CD4-positive, alpha-beta T cell treated with Interferon gamma for 1 hour (primary cell): ENCODE data around the gene ZNF462.
"Not testable (repeated sequence)": the region's sequence is repeated elsewhere in the genome, so short reads cannot be mapped to it uniquely, and the experiment has no call there.

Experiments
- DNase-seq: peaks from one replicate; pipeline ENCODE4 v3.0.0-alpha.2; 2020

ZNF462 gene, protein sequence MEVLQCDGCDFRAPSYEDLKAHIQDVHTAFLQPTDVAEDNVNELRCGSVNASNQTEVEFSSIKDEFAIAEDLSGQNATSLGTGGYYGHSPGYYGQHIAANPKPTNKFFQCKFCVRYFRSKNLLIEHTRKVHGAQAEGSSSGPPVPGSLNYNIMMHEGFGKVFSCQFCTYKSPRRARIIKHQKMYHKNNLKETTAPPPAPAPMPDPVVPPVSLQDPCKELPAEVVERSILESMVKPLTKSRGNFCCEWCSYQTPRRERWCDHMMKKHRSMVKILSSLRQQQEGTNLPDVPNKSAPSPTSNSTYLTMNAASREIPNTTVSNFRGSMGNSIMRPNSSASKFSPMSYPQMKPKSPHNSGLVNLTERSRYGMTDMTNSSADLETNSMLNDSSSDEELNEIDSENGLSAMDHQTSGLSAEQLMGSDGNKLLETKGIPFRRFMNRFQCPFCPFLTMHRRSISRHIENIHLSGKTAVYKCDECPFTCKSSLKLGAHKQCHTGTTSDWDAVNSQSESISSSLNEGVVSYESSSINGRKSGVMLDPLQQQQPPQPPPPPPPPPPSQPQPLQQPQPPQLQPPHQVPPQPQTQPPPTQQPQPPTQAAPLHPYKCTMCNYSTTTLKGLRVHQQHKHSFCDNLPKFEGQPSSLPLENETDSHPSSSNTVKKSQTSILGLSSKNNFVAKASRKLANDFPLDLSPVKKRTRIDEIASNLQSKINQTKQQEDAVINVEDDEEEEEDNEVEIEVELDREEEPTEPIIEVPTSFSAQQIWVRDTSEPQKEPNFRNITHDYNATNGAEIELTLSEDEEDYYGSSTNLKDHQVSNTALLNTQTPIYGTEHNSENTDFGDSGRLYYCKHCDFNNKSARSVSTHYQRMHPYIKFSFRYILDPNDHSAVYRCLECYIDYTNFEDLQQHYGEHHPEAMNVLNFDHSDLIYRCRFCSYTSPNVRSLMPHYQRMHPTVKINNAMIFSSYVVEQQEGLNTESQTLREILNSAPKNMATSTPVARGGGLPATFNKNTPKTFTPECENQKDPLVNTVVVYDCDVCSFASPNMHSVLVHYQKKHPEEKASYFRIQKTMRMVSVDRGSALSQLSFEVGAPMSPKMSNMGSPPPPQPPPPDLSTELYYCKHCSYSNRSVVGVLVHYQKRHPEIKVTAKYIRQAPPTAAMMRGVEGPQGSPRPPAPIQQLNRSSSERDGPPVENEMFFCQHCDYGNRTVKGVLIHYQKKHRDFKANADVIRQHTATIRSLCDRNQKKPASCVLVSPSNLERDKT (N-terminal part only)

DNA sequence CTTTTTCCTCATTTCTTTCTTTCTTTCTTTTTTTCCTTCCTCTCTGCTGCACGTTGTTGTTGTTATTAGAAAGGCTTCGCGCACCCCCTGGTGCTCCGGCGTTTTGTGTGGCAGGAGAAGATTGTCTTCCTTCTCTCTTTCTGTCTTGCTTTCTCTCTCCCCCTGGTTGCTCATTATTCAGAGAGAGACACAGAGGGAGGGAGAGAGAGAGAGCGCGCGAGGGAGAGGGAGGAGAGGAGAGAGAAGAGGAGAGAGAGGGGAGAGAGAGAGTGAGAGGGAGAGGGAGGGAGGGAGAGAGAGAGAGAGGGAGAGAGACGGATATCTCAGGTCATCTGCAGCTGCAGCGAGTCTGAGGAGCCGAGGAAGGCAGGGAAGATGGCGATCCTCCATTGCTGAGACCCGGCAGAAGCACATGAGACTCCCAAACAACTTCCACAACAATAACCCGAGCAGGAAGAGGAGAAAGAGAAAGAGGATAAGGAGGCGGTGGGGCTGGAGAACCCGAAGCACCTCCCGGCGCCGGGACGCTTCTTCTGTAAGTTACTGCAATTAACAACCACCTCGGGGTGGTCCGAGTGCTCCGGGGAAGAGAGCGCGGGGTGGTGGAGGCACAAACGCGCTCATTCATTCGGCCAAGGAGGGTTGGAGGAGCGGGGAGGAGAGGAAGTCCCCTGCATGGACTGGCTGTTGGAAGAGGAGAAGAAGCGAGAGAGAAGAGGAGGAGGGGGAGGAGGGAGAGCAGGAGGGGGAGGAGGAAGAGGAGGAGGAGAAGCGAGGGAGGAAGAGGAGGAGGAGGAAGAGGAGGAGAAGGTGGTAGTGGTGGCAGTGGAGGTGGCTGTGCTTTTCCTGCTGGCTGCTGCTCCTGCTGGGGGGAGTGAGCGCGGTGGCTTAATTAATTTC is at the start of gene ZNF462:
ZNF462 (plus strand) TSS at position 346 of the 900 bp plus-strand sequence. CDS start 60,218 bp downstream, outside the sequence.
- DNase-seq: no peak

DNA sequence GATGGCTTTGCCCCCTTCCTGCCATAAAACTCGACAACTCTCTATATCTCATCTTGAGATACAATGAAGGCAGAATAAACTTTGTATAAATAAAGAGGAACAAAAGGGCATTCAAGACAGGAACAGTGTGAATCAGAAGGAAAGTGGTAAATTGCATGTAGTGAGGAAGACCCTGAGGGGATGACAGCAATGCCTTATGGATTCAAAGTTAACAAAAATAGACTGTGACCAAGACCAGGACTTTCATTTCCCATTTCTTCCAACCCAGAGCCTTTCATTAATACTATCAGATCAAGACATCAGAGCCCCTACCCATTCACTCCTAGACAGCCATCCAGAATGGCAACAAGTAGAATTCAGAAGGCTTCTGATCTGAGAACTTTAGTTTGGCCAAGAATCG is 46.4 kb upstream of the ZNF462 start:
- no peak for DNase-seq

DNA sequence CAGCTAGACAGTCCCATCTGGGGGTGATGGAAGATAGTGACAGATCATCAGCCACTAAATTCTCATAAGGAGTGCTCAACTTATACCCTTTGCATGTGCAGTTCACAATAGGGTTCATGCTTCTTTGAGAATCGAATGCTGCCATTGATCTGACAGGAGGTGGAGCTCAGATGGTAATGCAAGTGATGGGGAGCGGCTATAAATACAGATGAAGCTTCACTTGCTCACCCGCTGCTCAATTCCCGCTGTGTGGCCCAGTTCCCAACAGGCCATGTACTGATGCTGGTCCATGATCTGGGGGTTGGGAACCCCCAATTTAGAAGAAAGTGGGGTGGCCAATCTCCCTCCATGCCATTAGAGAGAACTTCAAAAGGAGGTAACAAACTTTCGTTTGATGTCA is 44.9 kb upstream of the ZNF462 start:
- DNase-seq: no peak

DNA sequence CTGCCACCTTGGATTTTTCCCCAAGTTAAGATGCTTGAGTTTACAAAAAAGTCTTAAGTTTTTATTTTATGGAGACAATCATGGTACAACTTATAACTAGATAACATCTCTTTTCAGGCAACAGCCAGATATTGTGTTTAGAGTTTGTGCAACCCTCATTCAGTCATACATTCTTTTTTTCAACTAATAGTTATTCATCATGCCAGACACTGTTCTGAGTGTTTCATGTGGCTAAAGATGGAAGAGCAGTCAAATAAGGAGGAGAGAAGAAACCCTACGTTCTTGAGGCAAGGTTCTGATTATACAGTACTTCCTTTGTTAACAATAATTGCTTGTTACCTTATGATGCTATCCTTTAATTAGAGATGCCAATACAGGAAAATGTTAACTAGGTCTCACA is 42.1 kb upstream of the ZNF462 start:
- no peak for DNase-seq

DNA sequence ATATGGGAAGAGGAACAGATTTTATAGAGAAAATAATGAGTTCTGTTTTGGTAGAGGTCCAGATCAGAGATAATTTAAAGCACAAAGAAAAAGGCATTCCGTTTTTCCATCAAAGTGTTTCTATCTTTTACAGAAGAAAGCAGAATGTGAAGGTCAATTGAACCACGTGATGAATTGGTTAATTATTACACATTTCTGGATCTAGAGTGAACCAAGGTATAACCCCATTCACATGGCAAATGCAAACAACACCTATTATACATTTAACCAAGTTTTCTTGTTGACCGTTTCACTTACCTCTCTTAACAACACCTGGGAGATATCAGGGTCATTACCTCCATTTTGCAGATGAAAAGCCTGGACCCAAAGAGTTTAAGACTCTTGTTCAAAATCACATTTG is 34.9 kb upstream of the ZNF462 start:
- no peak for DNase-seq

DNA sequence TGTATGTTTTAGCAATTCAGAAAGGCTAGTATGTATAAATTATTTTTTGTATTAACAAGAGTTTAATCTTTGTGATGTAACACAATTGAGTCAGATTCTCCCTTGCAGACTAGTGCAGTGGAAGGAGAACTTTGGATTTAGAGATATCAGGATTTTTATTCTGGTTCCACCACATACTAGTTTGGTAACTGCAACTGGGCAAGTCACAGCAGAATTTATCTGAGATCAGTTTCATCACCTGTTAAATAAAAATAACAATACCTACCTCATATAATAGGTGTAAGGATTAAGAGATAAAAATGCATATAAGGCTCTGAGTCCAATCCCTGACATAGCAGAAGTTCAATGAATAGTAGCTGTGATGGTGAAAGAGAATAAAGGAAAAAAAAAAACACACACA is 34.0 kb upstream of the ZNF462 start:
- DNase-seq: no peak

DNA sequence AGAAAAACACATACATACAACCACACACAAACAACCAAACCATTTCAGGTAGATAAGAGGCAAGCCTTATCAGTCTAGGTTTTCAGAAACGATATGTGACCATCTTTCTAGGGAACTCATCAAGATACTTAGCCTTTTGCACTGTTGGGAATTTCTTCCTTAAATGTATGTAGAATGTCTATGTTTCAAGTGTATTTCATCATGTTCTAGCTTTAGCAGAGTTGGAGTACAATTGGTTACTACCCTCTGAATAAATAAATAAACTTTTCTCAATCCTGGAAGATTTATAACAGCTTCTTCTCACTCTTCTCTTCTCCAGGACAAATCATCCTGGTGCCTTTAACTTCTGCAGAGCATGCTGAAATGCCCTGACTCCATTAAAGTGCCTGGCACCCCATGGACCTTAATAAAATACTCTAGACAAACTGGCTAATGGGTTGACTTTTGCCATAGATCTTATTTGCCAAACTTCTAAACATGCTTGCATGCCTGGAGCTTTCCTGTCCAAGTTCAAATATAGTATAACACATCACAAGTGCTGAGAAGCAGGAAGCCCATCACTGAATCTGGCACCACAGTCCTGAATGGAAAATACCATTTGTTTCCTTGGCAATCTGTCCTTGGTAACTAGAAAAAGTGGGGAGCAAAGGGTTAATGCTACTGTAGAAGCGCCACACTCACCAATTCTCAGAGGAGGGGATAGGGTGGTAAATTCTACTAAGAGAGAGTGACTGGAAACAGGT is 33.1 kb upstream of the ZNF462 start:
- no peak for DNase-seq

DNA sequence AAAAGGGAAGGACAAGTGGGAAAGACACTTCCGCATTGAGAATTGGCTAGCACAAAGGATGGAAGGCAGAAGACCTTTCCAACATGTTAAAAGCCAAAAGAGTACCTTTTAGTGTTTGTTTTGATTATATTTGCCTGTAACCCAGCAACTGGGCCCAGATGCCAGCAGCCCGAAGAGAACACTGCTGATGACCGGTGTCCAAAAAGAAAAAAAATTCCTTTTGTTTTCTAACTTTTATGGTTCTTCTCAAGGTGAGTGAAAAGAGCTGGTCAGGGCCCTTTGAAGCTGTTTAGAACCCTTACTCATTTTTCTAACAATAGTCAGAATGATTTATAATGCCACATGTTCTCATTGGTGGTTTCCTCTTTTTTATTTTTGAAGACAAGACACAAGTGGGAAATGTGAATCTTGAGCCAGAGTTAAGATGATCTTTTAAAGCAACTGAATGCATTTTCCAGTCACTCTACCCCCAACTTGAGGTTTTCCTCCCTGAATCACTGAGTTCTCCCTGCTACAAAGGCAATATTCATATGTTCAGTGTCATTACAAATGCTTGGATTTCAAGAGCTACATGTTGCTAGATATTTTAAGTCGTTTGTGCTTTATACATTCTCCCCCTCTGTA is 32.3 kb upstream of the ZNF462 start:
- DNase-seq: no peak

DNA sequence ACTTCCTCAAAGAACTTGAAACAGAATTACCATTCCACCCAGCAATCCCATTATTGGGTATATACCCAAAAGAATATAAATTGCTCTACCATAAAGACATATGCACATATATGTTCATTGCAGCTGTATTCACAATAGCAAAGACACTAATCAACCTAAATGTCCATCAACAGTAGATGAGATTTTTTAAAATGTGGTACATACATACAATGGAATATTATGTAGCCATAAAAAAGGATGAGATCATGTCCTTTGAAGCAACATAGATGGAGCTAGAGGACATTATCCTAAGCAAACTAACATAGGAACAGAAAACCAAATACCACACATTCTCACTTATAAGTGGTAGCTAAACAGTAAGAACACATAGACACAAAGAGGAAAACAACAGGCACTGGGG is 28.1 kb upstream of the ZNF462 start:
- DNase-seq: no peak

DNA sequence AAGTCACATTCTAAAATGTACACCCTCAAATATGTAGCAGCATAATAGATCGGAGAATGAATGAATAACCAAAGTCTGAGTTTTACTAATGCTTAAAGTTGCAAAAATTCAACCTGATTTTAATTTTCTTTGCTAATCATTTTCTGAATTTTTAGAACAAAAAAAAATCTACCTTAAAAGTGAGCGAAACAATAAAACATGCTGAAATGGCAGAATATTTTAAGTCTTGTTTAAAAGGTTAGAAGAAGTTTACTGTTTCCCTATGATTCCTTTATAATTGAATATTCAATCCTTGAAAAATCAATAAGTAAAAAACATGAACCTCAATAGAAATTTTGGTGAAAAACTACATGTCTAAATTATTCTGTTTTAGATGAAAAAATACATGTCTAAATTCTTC is 27.1 kb upstream of the ZNF462 start:
- DNase-seq: no peak

DNA sequence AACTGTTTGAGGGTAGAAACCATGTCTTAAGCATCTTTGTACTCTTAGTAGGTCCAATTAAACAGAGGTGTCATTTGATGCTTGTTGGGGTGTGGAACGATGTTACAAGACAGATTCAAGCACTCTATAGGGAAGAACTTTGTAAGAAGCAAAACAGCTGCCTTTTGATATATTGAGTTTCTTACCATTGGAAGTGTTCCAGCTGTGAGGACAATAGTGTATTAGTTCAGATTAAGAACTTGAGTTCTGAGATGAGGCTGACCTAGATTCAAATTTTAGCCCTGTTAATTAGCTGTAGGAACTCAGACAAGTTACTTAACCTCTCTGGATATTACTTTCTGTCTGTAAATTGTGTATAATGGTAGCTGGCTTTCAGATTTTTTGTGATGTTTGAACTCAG is 19.6 kb upstream of the ZNF462 start:
- DNase-seq: no peak

DNA sequence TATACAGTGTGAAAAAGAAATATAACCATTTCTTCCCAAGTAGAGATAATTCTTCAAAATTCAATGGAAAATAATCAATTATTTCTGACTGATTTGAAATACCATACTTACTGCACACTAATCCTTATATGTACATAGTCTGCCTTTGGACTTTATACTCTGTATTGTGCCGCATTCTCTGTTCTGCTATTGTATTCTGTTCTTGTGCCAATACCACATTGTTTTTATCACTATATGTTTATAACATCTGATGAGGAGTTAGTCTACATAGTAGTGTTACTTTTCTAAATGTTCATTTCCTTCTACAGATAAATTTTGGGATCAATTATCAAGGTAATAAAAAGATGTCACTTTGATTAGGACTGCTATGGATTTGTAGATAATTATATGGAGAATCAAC is 16.7 kb upstream of the ZNF462 start:
- DNase-seq: no peak

DNA sequence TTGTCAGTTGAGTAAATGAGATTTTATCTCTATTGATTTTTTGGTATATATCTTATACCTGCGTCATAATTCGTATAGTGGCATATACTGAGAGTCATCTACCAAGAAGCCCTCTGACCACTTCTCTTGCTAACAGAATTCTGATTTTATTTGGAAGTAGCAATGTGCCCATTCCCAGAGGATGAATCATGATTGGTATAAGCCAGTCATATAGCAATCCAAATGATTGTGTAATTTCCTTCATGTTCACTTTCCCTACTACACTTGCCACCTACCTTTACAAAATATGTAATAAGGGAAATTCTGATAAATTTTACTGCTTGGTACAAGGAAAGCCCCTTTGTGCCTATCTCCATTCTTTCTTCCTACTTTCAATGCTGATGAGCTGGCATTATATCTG is 16.1 kb upstream of the ZNF462 start:
- no peak for DNase-seq

DNA sequence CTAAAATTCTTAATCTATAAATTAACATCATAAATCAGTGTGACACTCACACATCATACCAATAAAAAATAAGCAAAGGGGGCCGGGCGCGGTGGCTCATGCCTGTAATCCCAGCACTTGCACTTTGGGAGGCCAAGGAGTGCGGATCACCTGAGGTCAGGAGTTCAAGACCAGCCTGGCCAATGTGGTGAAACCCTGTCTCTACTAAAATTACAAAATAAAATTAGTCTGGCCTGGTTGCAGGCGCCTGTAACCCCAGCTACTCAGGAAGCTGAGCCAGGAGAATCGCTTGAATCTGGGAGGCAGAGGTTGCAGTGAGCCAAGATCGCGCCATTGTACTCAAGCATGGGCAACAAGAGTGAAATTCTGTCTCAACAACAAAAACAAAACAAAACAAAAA is 11.3 kb upstream of the ZNF462 start:
- not testable (repeated sequence) for DNase-seq

DNA sequence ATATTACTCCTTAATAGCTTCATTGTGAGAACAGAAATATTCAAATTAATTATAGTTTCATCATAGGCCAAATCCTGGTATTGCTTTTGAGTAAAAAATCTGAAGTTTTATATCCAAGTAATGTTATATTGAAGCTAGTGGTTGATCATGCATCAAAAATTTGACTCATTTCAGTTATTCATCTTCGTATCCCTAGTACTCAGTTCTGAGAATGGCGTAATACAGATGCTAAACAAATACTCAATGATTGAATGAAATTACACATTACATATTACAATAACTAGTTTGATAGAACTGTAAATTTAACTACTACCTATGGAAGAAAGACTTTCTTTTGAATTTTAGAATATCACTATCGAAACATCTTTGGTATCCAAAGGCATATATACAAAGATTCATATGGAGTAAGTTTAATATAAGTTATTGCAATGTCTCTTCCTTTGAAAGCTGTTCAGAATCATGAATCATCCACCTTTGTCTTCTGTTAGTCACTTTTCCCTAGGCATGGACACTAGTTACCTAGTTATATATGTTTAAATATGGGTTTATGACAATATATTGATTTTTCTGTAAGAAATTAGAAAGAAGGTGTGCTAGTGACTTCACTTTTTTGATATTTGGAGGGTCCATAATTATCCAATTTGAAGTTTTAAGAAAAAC is 5.0 kb upstream of the ZNF462 start:
- no peak for DNase-seq

DNA sequence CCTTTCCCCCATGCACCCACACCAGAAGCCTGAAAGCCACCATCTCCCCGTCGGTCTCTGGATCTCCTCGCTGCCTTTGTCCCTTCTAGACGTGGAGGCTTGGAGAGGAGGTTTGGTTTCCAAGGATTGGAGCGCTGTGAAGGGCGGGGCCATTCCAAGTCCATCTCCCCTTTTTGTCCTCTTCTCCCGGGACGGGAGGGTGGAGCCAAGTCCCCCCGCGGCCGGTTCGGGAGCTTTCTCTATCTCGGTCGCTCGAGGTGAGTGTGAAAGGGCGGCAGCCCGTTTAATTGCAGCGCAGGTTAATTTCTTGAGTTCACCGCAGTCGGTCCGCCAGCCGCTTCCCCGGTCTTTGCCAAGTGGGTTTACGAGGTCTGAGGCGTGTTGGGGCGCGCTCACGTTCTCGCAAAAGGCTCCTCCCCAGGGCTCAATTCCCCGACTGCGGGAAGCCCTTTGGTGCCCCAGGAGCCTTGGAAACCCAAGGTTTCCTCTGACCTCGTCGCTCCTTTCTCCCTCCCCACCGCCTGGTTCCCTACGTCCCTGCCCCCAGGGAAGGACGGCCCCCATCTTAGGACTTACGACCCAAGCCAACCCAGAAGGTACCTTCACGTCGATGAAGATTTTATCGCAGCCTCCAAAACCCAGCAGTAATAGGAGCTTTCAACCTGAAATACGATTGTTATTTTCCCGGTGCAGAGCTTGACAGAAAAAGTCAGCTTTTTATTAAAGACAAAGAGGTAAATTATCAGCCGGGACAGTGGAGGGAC is 2.8 kb upstream of the ZNF462 start:
- no peak for DNase-seq

DNA sequence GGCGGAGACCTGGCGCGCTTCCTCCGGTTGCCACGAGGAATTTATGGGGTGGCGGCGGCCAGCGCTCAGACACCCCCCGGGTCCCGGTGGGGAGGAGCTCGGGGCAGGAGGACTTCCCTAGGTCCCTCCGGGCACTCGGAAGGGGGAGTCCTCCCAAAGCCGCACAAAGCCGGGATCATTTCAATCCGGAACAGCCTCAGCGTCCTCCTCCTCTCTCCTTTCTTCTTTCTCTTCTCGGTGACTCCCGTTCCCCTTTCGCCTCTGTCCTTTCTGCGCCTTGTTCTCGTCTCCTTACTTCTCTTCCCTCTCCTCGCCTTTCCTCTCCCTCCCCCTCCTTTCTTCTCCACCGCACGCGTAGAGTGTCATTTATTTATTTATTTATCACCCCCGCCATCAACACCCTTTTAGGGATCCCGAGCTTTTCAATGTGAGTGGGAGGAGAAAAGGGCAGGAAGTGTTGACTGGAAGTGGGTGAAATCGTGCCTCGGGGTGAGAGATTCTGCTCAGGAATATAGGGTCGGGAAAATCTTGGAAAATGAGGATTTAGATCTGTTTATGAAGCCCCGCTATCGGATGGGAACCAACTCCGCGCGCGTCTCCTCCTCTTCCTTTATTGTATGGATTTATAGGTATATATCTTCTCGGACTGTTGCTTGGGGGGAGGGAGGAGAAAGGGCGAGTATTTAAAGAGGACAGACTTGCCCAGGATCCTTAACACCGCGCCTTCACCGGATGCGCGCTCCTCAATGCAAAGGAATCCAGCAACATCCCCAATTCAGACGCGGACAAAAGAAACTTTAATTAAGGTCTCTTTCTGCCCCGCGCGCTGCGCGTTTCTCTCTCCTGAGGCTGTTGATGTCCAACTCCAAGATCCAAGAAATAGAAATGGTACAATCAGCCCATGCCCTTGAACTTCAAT is 2.0 kb upstream of the ZNF462 start:
- DNase-seq: no peak

DNA sequence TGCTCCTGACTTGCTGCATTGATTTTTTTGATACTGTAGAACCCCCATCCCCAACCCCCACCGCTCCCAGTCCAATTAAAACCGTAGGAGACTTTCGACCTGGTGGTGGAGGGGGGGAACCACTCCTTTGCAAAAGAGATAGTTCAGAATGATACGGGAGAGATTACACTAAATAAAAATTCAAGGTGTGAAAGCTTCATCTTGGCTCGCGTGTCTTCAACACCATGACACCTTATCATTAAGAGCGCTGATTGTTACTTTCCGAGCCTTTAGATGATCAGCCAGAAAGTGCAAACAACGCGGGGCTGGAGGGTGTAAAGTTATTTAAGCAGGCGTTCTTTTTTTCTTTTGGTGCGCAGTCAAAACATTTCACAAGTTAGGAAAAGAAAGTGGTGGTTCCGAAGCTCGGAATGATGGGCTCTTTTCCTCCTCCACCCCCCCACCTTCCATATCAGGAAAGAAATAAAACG is 1.3 kb upstream of the ZNF462 start:
- no peak for DNase-seq
